Limb (tissue), 2 donors: ENCODE data around the gene POF1B.

ENCODE experiments used
- DNase-seq, 2 donors: peaks; one replicate each; pipeline ENCODE4 v3.0.0-alpha.2; 2016; ENCODE audit errors: extremely low spot score in 2 of 2

POF1B gene

DNA sequence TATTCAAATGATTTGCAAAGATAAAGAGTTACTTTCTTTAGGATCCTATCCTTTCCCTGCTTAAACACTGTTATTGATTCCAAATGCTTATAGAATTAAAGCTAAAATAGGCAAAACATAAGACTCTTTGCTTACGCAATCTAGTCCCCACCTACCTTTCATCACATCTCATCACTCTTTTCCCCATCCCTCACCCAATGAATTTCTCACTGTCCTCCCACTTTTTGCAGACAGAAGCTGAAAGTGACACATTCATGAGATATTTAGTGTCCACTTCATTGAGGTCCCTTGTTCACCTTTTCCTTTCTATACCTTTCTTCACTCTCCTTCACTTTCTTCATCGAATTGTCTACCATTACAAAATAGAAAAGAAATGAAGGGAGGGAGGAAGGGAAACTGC is 136.3 kb downstream of the POF1B start:
- DNase-seq = no peak
